CD14-positive monocyte (primary cell): Measurements from ENCODE around the gene DVL2. TPM values are rescaled to one million over a fixed set of nuclear protein-coding genes. Genes with fewer than 3 reads are reported as not detected.

ENCODE experiments used
- DNase-seq, 3 donors: peaks; one replicate each; pipeline ENCODE4 v3.0.0-alpha.2; 2011 to 2022
- H2AFZ ChIP-seq: 2 replicates; pipeline ENCODE4 v1.6.0; 2012; ENCODE audit warnings: mild to moderate bottlenecking, low read depth, low read length, inconsistent platforms; ENCODE audit not compliant: insufficient read depth, poor library complexity, severe bottlenecking
- H3K27ac ChIP-seq, 2 donors: 1 replicate in 1 of 2; 2 replicates in 1 of 2; pipeline ENCODE4 v1.5.1; 2012 to 2013; ENCODE audit warnings: low read length in 2 of 2, control low read depth in 1 of 2, inconsistent platforms in 1 of 2, low read depth in 1 of 2, mild to moderate bottlenecking in 1 of 2
- H3K27me3 ChIP-seq, 2 donors: one replicate each; pipeline versions ENCODE4 v1.6.0 to v1.6.1; 2011 to 2013; ENCODE audit warnings: low read length in 2 of 2; ENCODE audit not compliant: control insufficient read depth in 2 of 2, insufficient read depth in 2 of 2
- H3K36me3 ChIP-seq, 2 donors: replicated peaks in 1 of 2; 1 replicate in 1 of 2; 2 replicates in 1 of 2; pipeline versions ENCODE4 v1.5.1 to v1.6.1; 2012 to 2013; ENCODE audit warnings: low read length in 2 of 2, control low read depth in 1 of 2, inconsistent platforms in 1 of 2, mild to moderate bottlenecking in 1 of 2; ENCODE audit not compliant: insufficient read depth in 2 of 2, control insufficient read depth in 1 of 2
- H3K4me1 ChIP-seq, 2 donors: 1 replicate in 1 of 2; 2 replicates in 1 of 2; pipeline versions ENCODE4 v1.5.1 to v1.6.1; 2012 to 2013; ENCODE audit warnings: low read length in 2 of 2, control low read depth in 1 of 2, inconsistent platforms in 1 of 2, mild to moderate bottlenecking in 1 of 2, moderate library complexity in 1 of 2; ENCODE audit not compliant: insufficient read depth in 2 of 2, control insufficient read depth in 1 of 2
- H3K4me2 ChIP-seq: replicated peaks from 2 replicates; pipeline ENCODE3; 2012; ENCODE audit warnings: low read length, moderate library complexity, mild to moderate bottlenecking; ENCODE audit not compliant: poor library complexity, severe bottlenecking; ENCODE audit errors: extremely low read depth
- H3K4me3 ChIP-seq, 3 experiments: fragments of 200-600 bp in 1 of 3; sonication (generic) in 1 of 3; replicated peaks in 1 of 3; 1 replicate in 2 of 3; 2 replicates in 1 of 3; pipeline ENCODE4 v1.5.1; 2011 to 2013; ENCODE audit warnings: low read length in 3 of 3, mild to moderate bottlenecking in 3 of 3, control low read depth in 2 of 3, low read depth in 2 of 3, inconsistent platforms in 1 of 3, moderate library complexity in 1 of 3
- H3K79me2 ChIP-seq: 2 replicates; pipeline ENCODE4 v1.6.0; 2012; ENCODE audit warnings: mild to moderate bottlenecking, control low read depth, inconsistent platforms, low read length, moderate library complexity; ENCODE audit not compliant: insufficient read depth
- H3K9ac ChIP-seq: 2 replicates; pipeline ENCODE4 v1.6.0; 2017; ENCODE audit warnings: low read length, mild to moderate bottlenecking; ENCODE audit not compliant: insufficient read depth, poor library complexity, severe bottlenecking
- H3K9me3 ChIP-seq, 2 donors: replicated peaks in 1 of 2; 1 replicate in 1 of 2; 2 replicates in 1 of 2; pipeline versions ENCODE4 v1.5.1 to v1.6.1; 2012 to 2013; ENCODE audit warnings: low read length in 2 of 2, control low read depth in 1 of 2; ENCODE audit not compliant: control insufficient read depth in 1 of 2, insufficient read depth in 1 of 2
- H4K20me1 ChIP-seq: 2 replicates; pipeline ENCODE4 v1.6.0; 2012; ENCODE audit warnings: mild to moderate bottlenecking, low read length, control low read depth, moderate library complexity; ENCODE audit not compliant: insufficient read depth
- H3K27ac Mint-ChIP-seq, 7 donors: one replicate each; pipeline ENCODE4 v1.8.0; 2020; ENCODE audit warnings: mild to moderate bottlenecking in 7 of 7, mixed read lengths in 7 of 7, moderate library complexity in 6 of 7, inconsistent platforms in 2 of 7
- H3K27me3 Mint-ChIP-seq, 3 donors: one replicate each; pipeline ENCODE4 v1.8.0; 2021 to 2022; ENCODE audit warnings: low read depth in 3 of 3, mild to moderate bottlenecking in 3 of 3, mixed read lengths in 3 of 3, moderate library complexity in 3 of 3, inconsistent platforms in 1 of 3
- H3K36me3 Mint-ChIP-seq, 2 donors: one replicate each; pipeline ENCODE4 v1.8.0; 2020; ENCODE audit warnings: mixed read lengths in 2 of 2, inconsistent platforms in 1 of 2, mild to moderate bottlenecking in 1 of 2
- H3K4me1 Mint-ChIP-seq: one replicate; pipeline ENCODE4 v1.8.0; 2020; ENCODE audit warnings: mild to moderate bottlenecking, mixed read lengths
- H3K4me3 Mint-ChIP-seq, 2 donors: one replicate each; pipeline ENCODE4 v1.8.0; 2020; ENCODE audit warnings: mild to moderate bottlenecking in 2 of 2, mixed read lengths in 2 of 2, moderate library complexity in 1 of 2
- H3K9me3 Mint-ChIP-seq, 7 donors: one replicate each; pipeline ENCODE4 v1.8.0; 2020 to 2022; ENCODE audit warnings: mixed read lengths in 7 of 7, mild to moderate bottlenecking in 6 of 7, moderate library complexity in 6 of 7, inconsistent platforms in 2 of 7
- CTCF ChIP-seq: fragments of 200-600 bp; IDR thresholded peaks from one replicate; pipeline ENCODE4 v1.8.0; 2022; ENCODE audit warnings: antibody characterized with exemption, mild to moderate bottlenecking
- WGBS: methylation state at CpG from one replicate; pipeline ENCODE4 v1.1.5; 2013; ENCODE audit warnings: missing lambda C conversion rate; ENCODE audit not compliant: insufficient coverage; 5-methylcytosine and 5-hydroxymethylcytosine counted together
- intact Hi-C, 2 donors: fragments of 100-400 bp; cut with micrococcal nuclease; formaldehyde crosslinking; loops; one replicate each; pipeline versions ENCODE4 v1.15.0 to v1.15.1; 2023
- polyA plus RNA-seq, 3 donors: library from polyadenylated mRNA; depleted of rRNA in 1 of 3; unstranded in 2 of 3; stranded (reverse) in 1 of 3; fragments of 300-500 nt in 2 of 3; fragments of >200 nt in 1 of 3; fragmentation: Illumina TruSeq in 2 of 3; gene quantifications; 1 replicate in 2 of 3; 2 replicates in 1 of 3; pipeline ENCODE4 v1.2.3, GENCODE V29; 2012 to 2021

DVL2 gene
- polyA plus RNA-seq, 3 donors, result 6.7 to 7.8 (median 7.0) TPM

GRCh38 chr17:7279448-7279847 is 45.1 kb upstream of the DVL2 start:
- Mint-ChIP-seq H3K4me1 (peaks cover 30% of the 10 kb centered on the region), H3K36me3 (peaks cover 0 to 5% of the 10 kb centered on the region in 2 donors), H3K27me3 (peaks cover 40 to 59% (median 41%) of the 10 kb centered on the region in 3 donors), H3K27ac (no peak overlapping the region), H3K4me3 (peak overlapping the region in 1 of 2 donors; percentile 65), H3K9me3 (peaks cover 0 to 15% (median 2%) of the 10 kb centered on the region in 7 donors)
- no peaks in the 10 kb centered on the region for H3K79me2 ChIP-seq
- no peak overlapping the region for H3K27ac ChIP-seq
- intact Hi-C loops, result no loop called here
- H3K4me1 ChIP-seq, result peaks cover 27 to 28% of the 10 kb centered on the region in 2 donors
- no peak for DNase-seq
- peaks cover 13 to 45% of the 10 kb centered on the region in 2 donors for H3K27me3 ChIP-seq
- no peak overlapping the region for H3K4me3 ChIP-seq
- no peak overlapping the region for H3K9ac ChIP-seq
- H4K20me1 ChIP-seq, result no peaks in the 10 kb centered on the region
- no peak overlapping the region for H3K4me2 ChIP-seq
- no peaks in the 10 kb centered on the region for H3K36me3 ChIP-seq
- no peaks in the 10 kb centered on the region for H3K9me3 ChIP-seq
- H2AFZ ChIP-seq, result no peak overlapping the region
- 100% methylated on average over 3 of the region's 8 CpGs for WGBS
- no peak for TF ChIP-seq CTCF

- no peak for TF ChIP-seq CTCF
- Mint-ChIP-seq H3K4me3 (peak overlapping the region in 1 of 2 donors; percentile 67), H3K27ac (peak overlapping the region in 1 of 7 donors; percentile 29), H3K9me3 (peaks cover 0 to 8% (median 5%) of the 10 kb centered on the region in 7 donors), H3K36me3 (peaks cover 0 to 3% of the 10 kb centered on the region in 2 donors), H3K4me1 (peaks cover 32% of the 10 kb centered on the region), H3K27me3 (peaks cover 35 to 61% (median 53%) of the 10 kb centered on the region in 3 donors)
- Histone ChIP-seq H3K4me1 (peaks cover 21 to 23% of the 10 kb centered on the region in 2 donors), H3K9ac (no peak overlapping the region), H3K4me2 (no peak overlapping the region), H3K9me3 (peaks cover 0 to 5% of the 10 kb centered on the region in 2 donors), H3K27ac (no peak overlapping the region), H4K20me1 (no peaks in the 10 kb centered on the region), H3K27me3 (peaks cover 11 to 29% of the 10 kb centered on the region in 2 donors), H3K79me2 (no peaks in the 10 kb centered on the region), H2AFZ (no peak overlapping the region), H3K36me3 (no peaks in the 10 kb centered on the region), H3K4me3 (no peak overlapping the region)
- WGBS, result no CpG with 5 or more reads among the region's 1 CpG
- no peak for DNase-seq
- intact Hi-C loops, result no loop called here
Observed at GRCh38 chr17:7266784-7267183, 32.5 kb upstream of the DVL2 start.
